ENCODE data around the gene VIT.

The VIT gene

GRCh38 chr2:36857713-36858112 is 161.2 kb downstream of the VIT start:
- POLR2A ChIA-PET = no interaction called here

DNA sequence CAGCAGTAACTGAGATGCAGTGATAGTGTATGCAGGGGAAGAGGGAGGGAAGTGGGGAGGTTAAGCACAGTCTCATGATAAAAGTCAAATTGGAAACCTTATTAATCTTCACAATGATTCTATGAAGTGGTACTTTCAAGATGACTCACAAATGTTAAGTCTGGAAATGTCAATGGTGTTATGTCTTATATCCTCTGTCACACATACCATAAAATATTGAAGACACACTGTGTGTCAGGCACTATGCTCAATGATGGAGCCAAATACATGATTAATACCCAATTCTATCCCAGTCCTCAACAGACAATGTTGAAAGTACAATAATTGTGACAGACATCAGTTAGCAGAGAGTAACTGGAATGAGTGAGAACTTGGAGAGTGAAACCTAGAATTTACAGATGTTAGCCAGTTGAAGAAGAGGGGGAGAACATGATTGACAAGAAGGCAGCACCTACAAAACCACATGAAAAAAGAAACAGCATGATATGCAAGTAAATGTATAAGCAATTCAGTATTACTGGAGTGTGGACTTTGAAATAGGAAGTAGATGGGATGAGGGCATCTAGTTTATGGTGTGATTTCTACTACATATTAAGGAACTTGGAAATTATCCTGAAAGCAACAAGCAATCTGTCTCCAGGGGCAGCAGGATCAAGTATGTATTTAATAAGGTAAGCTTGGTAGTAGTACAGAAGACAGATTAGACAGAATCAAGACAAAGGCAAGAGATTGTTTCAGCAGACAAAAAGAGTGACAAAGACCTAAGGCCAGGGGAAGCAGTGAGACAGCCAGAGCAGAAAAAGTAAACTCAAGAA is 162.3 kb downstream of the VIT start:
- TF ChIP-seq, protein P1, sequence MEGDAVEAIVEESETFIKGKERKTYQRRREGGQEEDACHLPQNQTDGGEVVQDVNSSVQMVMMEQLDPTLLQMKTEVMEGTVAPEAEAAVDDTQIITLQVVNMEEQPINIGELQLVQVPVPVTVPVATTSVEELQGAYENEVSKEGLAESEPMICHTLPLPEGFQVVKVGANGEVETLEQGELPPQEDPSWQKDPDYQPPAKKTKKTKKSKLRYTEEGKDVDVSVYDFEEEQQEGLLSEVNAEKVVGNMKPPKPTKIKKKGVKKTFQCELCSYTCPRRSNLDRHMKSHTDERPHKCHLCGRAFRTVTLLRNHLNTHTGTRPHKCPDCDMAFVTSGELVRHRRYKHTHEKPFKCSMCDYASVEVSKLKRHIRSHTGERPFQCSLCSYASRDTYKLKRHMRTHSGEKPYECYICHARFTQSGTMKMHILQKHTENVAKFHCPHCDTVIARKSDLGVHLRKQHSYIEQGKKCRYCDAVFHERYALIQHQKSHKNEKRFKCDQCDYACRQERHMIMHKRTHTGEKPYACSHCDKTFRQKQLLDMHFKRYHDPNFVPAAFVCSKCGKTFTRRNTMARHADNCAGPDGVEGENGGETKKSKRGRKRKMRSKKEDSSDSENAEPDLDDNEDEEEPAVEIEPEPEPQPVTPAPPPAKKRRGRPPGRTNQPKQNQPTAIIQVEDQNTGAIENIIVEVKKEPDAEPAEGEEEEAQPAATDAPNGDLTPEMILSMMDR (IDR thresholded peaks at IDR 0.05; ENCODE audit: control extremely low read depth, extremely low read depth, low read depth, missing control alignments) = no peak
- CTCF ChIA-PET = no interaction called here
- POLR2A ChIA-PET = no interaction called here
- DNase-seq (ENCODE audit: extremely low spot score) = no peak

More at GRCh38 chr2:36857713-36858112, 161.2 kb downstream of the VIT start:
- no peak for DNase-seq (ENCODE audit: extremely low spot score)
- CTCF ChIA-PET = no interaction called here
- TF ChIP-seq, protein P1 (IDR thresholded peaks at IDR 0.05; ENCODE audit: control extremely low read depth, extremely low read depth, low read depth, missing control alignments) = no peak

- TF ChIP-seq, protein P1 (IDR thresholded peaks at IDR 0.05; ENCODE audit: control extremely low read depth, extremely low read depth, low read depth, missing control alignments) = no peak
- CTCF ChIA-PET = no interaction called here
These were observed 162.9 kb downstream of the VIT start for GRCh38 chr2:36859366-36859792.

GRCh38 chr2:36861896-36862295 is 165.4 kb downstream of the VIT start:
- CTCF ChIA-PET = no interaction called here
- POLR2A ChIA-PET = no interaction called here
- TF ChIP-seq, protein P1 (IDR thresholded peaks at IDR 0.05; ENCODE audit: control extremely low read depth, extremely low read depth, low read depth, missing control alignments) = no peak

More at GRCh38 chr2:36859366-36859792, 162.9 kb downstream of the VIT start:
- POLR2A ChIA-PET = no interaction called here
- DNase-seq (ENCODE audit: extremely low spot score) = no peak

More at GRCh38 chr2:36861896-36862295, 165.4 kb downstream of the VIT start:
- DNase-seq (ENCODE audit: extremely low spot score) = no peak

Data from GM10248 (cell line).